GM12891 (cell line): ENCODE measurements around the gene VAMP5.

Experiments
- DNase-seq: peaks from one replicate; pipeline ENCODE4 v3.0.0; 2011; ENCODE audit warnings: low spot score; ENCODE audit not compliant: insufficient read length
- FAIRE-seq: peaks from 2 replicates; lab custom pipeline; 2011; peaks lifted over from hg19 to GRCh38; lab: Jason Lieb, UNC
- PAX5 ChIP-seq: IDR thresholded peaks from 2 replicates; pipeline ENCODE4 v1.6.1; 2011; ENCODE audit warnings: low read length, moderate library complexity, mild to moderate bottlenecking; ENCODE audit not compliant: insufficient read depth, severe bottlenecking
- POLR2A ChIP-seq: IDR thresholded peaks from 2 replicates; pipeline ENCODE4 v1.6.1; 2011; ENCODE audit warnings: low read depth, low read length, control low read depth
- POLR2AphosphoS5 ChIP-seq: IDR thresholded peaks from 2 replicates; pipeline ENCODE4 v1.6.1; 2011; ENCODE audit warnings: low read depth, low read length, control low read depth
- POU2F2 ChIP-seq: IDR thresholded peaks from 2 replicates; pipeline ENCODE4 v1.6.1; 2011; ENCODE audit warnings: low read depth, mild to moderate bottlenecking, control low read depth, low read length, moderate library complexity
- SPI1 ChIP-seq: IDR thresholded peaks from 2 replicates; pipeline ENCODE4 v1.6.1; 2011; ENCODE audit warnings: low read depth, low read length, control low read depth
- TAF1 ChIP-seq: IDR thresholded peaks from 2 replicates; pipeline ENCODE4 v1.6.1; 2011; ENCODE audit warnings: low read depth, low read length, control low read depth

Gene VAMP5

DNA sequence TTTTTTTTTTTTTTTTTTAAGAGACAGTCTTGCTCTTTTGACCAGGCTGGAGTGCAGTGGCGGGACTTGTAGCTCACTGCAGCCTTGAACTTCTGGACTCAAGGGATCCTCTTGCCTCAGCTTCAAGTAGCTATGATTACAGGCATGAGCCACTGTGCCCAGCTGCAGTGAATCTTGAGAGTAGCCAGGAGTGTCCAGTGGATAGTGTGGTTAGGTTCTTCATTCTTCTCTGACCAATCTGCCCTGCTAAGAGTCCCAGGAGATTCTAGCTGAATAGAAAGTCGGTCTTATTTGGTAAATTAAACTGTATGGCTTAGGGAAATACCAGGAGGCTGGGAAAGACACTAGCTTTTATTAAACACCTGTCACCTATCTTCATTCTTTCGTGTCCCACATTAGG lies 47.1 kb downstream of the VAMP5 start:
- DNase-seq, result no peak
- FAIRE-seq, result no peak
- TF ChIP-seq TAF1 (no peak), PAX5 (no peak), SPI1 (no peak), POU2F2 (no peak), POLR2A (no peak), POLR2AphosphoS5 (no peak)

DNA sequence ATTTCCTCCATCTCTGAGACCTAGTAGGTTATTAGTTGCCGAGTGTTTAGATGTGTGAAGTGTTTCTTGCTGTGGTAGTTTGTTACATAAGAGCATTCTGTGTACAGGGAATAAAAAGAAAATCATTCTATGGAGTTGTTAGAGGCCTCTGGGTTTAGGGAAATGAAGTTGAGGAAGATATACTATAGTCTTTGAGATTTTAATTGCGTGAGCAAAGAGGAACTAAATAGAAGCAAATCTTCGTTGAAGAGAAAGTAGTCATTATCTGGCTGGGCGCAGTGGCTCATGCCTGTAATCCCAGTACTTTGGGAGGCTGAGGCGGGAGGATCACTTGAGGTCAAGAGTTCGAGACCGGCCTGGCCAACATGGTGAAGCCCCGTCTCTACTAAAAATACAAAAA lies 50.8 kb downstream of the VAMP5 start:
- DNase-seq (no peak), FAIRE-seq (no peak)
- TF ChIP-seq PAX5 (no peak), SPI1 (no peak), TAF1 (no peak), POU2F2 (no peak), POLR2A (no peak), POLR2AphosphoS5 (no peak)

DNA sequence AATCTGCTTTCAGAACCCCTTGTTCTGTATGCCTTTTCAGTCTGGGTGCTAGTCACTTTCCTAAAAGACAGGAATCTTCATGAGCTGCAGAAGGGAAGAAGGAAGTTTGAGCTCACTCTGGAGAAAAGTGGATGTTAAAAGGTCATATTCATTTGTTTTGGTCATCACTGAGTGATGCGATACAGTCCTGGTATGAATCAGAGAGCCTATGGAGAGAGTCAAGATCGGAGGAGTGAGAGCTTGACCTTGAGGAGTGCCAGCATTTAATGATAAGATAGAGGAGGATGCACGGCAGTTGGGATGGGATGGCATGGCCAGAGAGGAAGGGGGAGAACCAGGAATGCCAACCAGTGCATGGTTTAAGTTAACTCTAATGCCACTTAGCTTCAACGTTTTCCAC lies 51.4 kb downstream of the VAMP5 start:
- TF ChIP-seq SPI1 (no peak), PAX5 (no peak), TAF1 (no peak), POLR2AphosphoS5 (no peak), POU2F2 (no peak), POLR2A (no peak)
- no peak for FAIRE-seq
- DNase-seq, result no peak

DNA sequence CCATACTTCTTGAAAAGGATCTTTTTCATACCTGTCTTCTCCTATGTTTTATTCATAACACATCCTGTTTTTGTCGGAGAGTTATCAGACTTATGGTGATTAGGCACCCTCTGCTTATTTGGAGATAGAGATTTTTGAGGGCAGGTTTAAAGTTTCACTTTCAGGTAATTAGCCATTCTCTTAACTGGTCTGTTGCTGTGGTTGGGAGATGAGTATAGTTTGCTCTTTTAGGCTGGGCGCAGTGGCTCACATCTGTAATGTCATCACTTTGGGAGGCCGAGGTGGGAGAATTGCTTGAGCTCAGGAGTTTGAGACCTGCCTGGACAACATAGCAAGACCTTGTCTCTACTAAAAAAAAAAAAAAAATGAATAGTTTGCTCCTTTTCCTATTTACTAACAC lies 58.5 kb downstream of the VAMP5 start:
- TF ChIP-seq POLR2A (no peak), POU2F2 (no peak), PAX5 (no peak), POLR2AphosphoS5 (no peak), TAF1 (no peak), SPI1 (no peak)
- DNase-seq (no peak), FAIRE-seq (peak; percentile 23)
